PC-3 (cell line): ENCODE measurements around the gene HTR5A.

ENCODE experiments used
- CTCF ChIP-seq: fragments of 300-600 bp; sonication (generic); conservative IDR thresholded peaks from 2 replicates; pipeline ENCODE4 v1.5.1; 2017; ENCODE audit warnings: antibody characterized with exemption, low read depth, mild to moderate bottlenecking, low read length
- EZH2phosphoT487 ChIP-seq: fragments of 300-600 bp; sonication (generic); IDR thresholded peaks from 2 replicates; pipeline ENCODE4 v1.6.1; 2018; ENCODE audit warnings: mild to moderate bottlenecking, antibody characterized with exemption, low read length, borderline replicate concordance

- TF ChIP-seq CTCF (no peak), EZH2phosphoT487 (no peak)
Measured at GRCh38 chr7:155051355-155051754, 18.8 kb upstream of the HTR5A start.
